ENCODE measurements around the gene AIM2. TPM values are rescaled to one million over a fixed set of nuclear protein-coding genes. Genes with fewer than 3 reads are reported as not detected.

AIM2 gene
- total and polyA plus RNA-seq, 4 donors = 0.28 to 0.42 (median 0.31) TPM

GRCh38 chr1:159058751-159059150, 17.8 kb downstream of the AIM2 start:
- no peak overlapping the region for H3K9ac ChIP-seq (ENCODE audit: low read depth in 1 of 2, low read length in 2 of 2)
- H3K4me1 ChIP-seq (ENCODE audit: control insufficient read depth in 4 of 4, insufficient read depth in 4 of 4, low read length in 3 of 4) = no peaks in the 10 kb centered on the region
- H3K9me3 ChIP-seq (ENCODE audit: control insufficient read depth in 4 of 4, low read length in 3 of 4) = no peaks in the 10 kb centered on the region
- H3K27ac ChIP-seq (ENCODE audit: low read depth in 1 of 2, low read length in 2 of 2) = no peak overlapping the region
- H3K27me3 ChIP-seq (ENCODE audit: control insufficient read depth in 4 of 4, insufficient read depth in 4 of 4, low read length in 3 of 4) = no peaks in the 10 kb centered on the region
- H3K36me3 ChIP-seq (ENCODE audit: control insufficient read depth in 4 of 4, insufficient read depth in 3 of 4, low read depth in 1 of 4, low read length in 3 of 4) = peaks cover 0 to 4% (median 3%) of the 10 kb centered on the region in 4 donors
- H3K4me3 ChIP-seq (ENCODE audit: low read depth in 1 of 3, low read length in 3 of 3) = no peak overlapping the region
- 89% methylated on average over 7 of the region's 7 CpGs for WGBS
- no peak for TF ChIP-seq TAF1 (conservative IDR thresholded peaks at IDR 0.05)
- no peak for TF ChIP-seq RAD21 (IDR thresholded peaks at IDR 0.05)
- no peak for TF ChIP-seq HNF4G (IDR thresholded peaks at IDR 0.05)
- TF ChIP-seq CTCF (IDR thresholded peaks at IDR 0.05; ENCODE audit: low read depth, low read length, missing input control) = no peak
- no peak for DNase-seq (ENCODE audit: low spot score)

- Histone ChIP-seq H3K4me1 (ENCODE audit: control insufficient read depth in 4 of 4, insufficient read depth in 4 of 4, low read length in 3 of 4) (no peaks in the 10 kb centered on the region), H3K4me3 (ENCODE audit: low read depth in 1 of 3, low read length in 3 of 3) (no peak overlapping the region), H3K27me3 (ENCODE audit: control insufficient read depth in 4 of 4, insufficient read depth in 4 of 4, low read length in 3 of 4) (no peaks in the 10 kb centered on the region), H3K36me3 (ENCODE audit: control insufficient read depth in 4 of 4, insufficient read depth in 3 of 4, low read depth in 1 of 4, low read length in 3 of 4) (peaks cover 0 to 8% (median 6%) of the 10 kb centered on the region in 4 donors), H3K27ac (ENCODE audit: low read depth in 1 of 2, low read length in 2 of 2) (no peak overlapping the region), H3K9ac (ENCODE audit: low read depth in 1 of 2, low read length in 2 of 2) (no peak overlapping the region), H3K9me3 (ENCODE audit: control insufficient read depth in 4 of 4, low read length in 3 of 4) (no peaks in the 10 kb centered on the region)
- 82% methylated on average over 7 of the region's 7 CpGs for WGBS
- TF ChIP-seq TAF1 (conservative IDR thresholded peaks at IDR 0.05) (no peak), CTCF (IDR thresholded peaks at IDR 0.05; ENCODE audit: low read depth, low read length, missing input control) (no peak), EGR1 (IDR thresholded peaks at IDR 0.05; ENCODE audit: low read depth in 2 of 2) (no peak), FOXA2 (IDR thresholded peaks at IDR 0.05) (no peak), HNF4G (IDR thresholded peaks at IDR 0.05) (no peak), HNF4A (conservative IDR thresholded peaks at IDR 0.05) (no peak), ATF3 (IDR thresholded peaks at IDR 0.05) (no peak), JUND (IDR thresholded peaks at IDR 0.05) (no peak), MAX (IDR thresholded peaks at IDR 0.05) (no peak), GABPA (IDR thresholded peaks at IDR 0.05 in 1 of 2, conservative IDR thresholded peaks at IDR 0.05 in 1 of 2) (no peak), RXRA (IDR thresholded peaks at IDR 0.05) (no peak), REST (IDR thresholded peaks at IDR 0.05) (no peak), SP1 (IDR thresholded peaks at IDR 0.05) (no peak), ZBTB33 (IDR thresholded peaks at IDR 0.05) (no peak), YY1 (IDR thresholded peaks at IDR 0.05) (no peak), RAD21 (IDR thresholded peaks at IDR 0.05) (no peak)
- DNase-seq (ENCODE audit: low spot score) = no peak
These were observed 20.4 kb downstream of the AIM2 start for GRCh38 chr1:159056069-159056698.

Data from liver (tissue), 9 donors.